ENCODE data around the gene SYVN1. TPM values are rescaled to one million over a fixed set of nuclear protein-coding genes. Genes with fewer than 3 reads are reported as not detected.

SYVN1 gene
- total RNA-seq, 2 donors from 2014 or later: 73.1 to 78.0 TPM

DNA sequence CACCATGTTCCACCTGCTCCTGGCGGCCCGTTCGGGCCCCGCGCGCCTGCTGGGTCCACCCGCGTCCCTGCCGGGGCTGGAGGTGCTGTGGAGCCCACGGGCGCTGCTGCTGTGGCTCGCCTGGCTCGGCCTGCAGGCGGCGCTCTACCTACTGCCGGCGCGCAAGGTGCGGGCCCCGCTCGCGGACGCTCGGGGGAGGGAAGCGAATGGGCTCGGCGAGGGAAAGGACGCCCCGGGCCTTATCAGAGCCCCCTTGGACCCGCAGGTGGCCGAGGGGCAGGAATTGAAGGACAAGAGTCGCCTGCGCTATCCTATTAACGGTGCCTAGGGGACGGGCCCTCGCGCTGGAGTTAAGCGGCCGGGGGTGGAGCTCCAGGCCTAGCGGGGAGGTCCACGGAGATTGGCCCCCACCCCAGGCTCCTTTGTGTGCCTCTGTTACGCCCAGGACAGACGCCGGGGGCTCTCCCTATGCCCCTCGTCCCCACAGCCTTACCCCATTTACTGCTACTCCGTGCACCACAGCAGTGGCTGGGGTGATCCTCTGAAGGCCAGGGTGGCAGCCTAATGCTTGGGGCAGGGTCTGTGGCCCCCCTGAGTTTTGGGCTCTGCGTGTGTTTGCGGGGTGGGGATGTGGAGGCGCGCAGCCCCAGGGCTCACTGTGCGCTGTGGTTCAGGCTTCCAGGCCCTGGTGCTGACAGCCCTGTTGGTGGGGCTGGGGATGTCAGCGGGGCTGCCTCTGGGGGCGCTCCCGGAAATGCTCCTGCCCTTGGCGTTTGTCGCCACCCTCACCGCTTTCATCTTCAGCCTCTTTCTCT lies 21.6 kb downstream of the SYVN1 start:
- H3K27me3 ChIP-seq (replicated peaks; ENCODE audit: insufficient read depth): no peaks in the 10 kb centered on the region
- DNase-seq (ENCODE audit: low spot score) (no peak), ATAC-seq (ENCODE audit: insufficient number of reproducible peaks, low FRiP score, low read depth) (no peak)
- peaks cover 21% of the 10 kb centered on the region for H3K36me3 ChIP-seq
- H3K27ac ChIP-seq: peak overlapping the region in 1 of 2 donors; percentile 54
- H3K4me1 ChIP-seq (ENCODE audit: control insufficient read depth in 1 of 2, low read depth in 2 of 2): peaks cover 25 to 47% of the 10 kb centered on the region in 2 donors
- TF ChIP-seq CTCF (IDR thresholded peaks at IDR 0.05): peak; percentile 82
- H3K4me3 ChIP-seq: peak overlapping the region; percentile 88
- H3K9me3 ChIP-seq: no peaks in the 10 kb centered on the region

- TF ChIP-seq CTCF (IDR thresholded peaks at IDR 0.05): no peak
- peak within 1 kb of the TSS; percentile 88 for H3K4me3 ChIP-seq
- DNase-seq (ENCODE audit: low spot score) (peak; percentile 83), ATAC-seq (ENCODE audit: insufficient number of reproducible peaks, low FRiP score, low read depth) (peak; percentile 44)
- H3K27me3 ChIP-seq (replicated peaks; ENCODE audit: insufficient read depth): no peaks in the 10 kb centered on the region
- peaks cover 25 to 45% of the 10 kb centered on the region in 2 donors for H3K4me1 ChIP-seq (ENCODE audit: control insufficient read depth in 1 of 2, low read depth in 2 of 2)
- peaks cover 25% of the 10 kb centered on the region for H3K36me3 ChIP-seq
- H3K27ac ChIP-seq: peak within 1 kb of the TSS; percentile 46 to 54
- no peaks in the 10 kb centered on the region for H3K9me3 ChIP-seq
These were observed 22.4 kb downstream of the SYVN1 start, which contains the start of gene TM7SF2 for GRCh38 chr11:65111744-65112545. Gene TM7SF2 (plus strand): TSS chr11:65111872. CDS start chr11:65112016, 144 bp downstream.

DNA sequence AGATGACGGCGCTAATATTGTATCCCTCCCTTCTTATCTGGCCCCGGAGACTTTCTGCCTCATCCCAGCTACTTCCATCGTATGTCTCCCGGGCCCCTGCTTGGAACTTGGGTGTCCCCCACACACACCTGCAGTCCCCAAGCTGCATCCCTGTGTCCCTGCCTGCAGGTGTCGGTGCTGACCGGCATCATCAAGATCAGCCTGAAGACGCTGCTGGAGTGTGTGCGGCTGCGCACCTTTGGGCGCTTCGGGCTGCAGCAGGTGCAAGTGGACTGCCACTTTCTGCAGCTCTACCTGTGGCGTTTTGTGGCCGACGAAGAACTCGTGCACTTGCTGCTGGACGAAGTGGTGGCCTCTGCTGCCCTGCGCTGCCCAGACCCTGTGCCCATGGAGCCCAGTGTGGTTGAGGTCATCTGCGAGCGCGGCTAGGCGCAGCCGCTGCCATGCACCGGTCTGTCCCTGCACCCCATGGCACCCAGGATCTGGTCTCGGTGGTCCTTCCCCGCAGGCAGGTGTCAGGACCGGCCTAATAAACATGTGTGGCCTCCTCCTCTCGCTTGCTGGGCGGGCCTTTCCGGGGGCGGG lies 23.1 kb downstream of the SYVN1 start:
- TF ChIP-seq CTCF (IDR thresholded peaks at IDR 0.05): no peak
- Histone ChIP-seq H3K9me3 (no peaks in the 10 kb centered on the region), H3K4me3 (peak overlapping the region; percentile 88), H3K27ac (no peak overlapping the region), H3K36me3 (peaks cover 25% of the 10 kb centered on the region), H3K4me1 (ENCODE audit: control insufficient read depth in 1 of 2, low read depth in 2 of 2) (peaks cover 19 to 38% of the 10 kb centered on the region in 2 donors), H3K27me3 (replicated peaks; ENCODE audit: insufficient read depth) (no peaks in the 10 kb centered on the region)
- DNase-seq (ENCODE audit: low spot score) (no peak), ATAC-seq (ENCODE audit: insufficient number of reproducible peaks, low FRiP score, low read depth) (no peak)

DNA sequence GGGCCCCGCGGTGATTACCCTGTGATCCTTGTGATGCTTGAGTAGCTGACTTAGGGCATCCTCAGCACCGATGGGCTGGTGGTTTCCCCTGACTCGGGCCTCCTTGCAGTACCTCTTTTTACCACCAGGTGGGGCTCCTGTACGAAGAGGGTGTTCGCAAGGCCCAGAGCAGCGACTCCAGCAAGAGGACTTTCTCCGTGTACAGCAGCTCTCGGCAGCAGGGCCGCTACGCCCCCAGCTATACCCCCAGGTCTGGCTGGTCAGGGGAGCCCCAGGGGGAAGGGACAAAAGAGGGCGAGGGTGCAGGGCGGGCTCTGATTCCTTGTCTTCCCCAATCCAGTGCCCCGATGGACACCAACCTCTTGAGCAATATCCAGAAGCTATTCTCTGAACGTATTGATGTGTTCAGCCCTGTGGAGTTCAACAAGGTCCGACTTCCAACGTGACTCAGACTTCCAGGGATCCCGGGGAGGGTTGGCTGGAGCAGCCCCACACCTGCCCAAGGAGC lies 23.9 kb downstream of the SYVN1 start:
- Histone ChIP-seq H3K4me3 (peak overlapping the region; percentile 24), H3K4me1 (ENCODE audit: control insufficient read depth in 1 of 2, low read depth in 2 of 2) (peaks cover 17 to 32% of the 10 kb centered on the region in 2 donors), H3K36me3 (peaks cover 25% of the 10 kb centered on the region), H3K27me3 (replicated peaks; ENCODE audit: insufficient read depth) (no peaks in the 10 kb centered on the region), H3K9me3 (no peaks in the 10 kb centered on the region), H3K27ac (peak overlapping the region in 1 of 2 donors; percentile 37)
- ATAC-seq (ENCODE audit: insufficient number of reproducible peaks, low FRiP score, low read depth): peak; percentile 47
- peak; percentile 100 for TF ChIP-seq CTCF (IDR thresholded peaks at IDR 0.05)
- DNase-seq (ENCODE audit: low spot score): peak; percentile 65

All from thoracic aorta (tissue), 2 donors.